GM21515 (cell line): Measurements from ENCODE around the gene VPS33B.
A peak's percentile ranks its signal among the peaks of the same experiment; 100 is the strongest.
"Not testable (repeated sequence)": the region's sequence is repeated elsewhere in the genome, so short reads cannot be mapped to it uniquely, and the experiment has no call there.

Experiments used
- ATAC-seq: cut with Tn5 transposase; IDR thresholded peaks from one replicate; pipeline ENCODE4 v1.9.1; 2021; ENCODE audit not compliant: unreplicated experiment

VPS33B gene

GRCh38 chr15:91022075-91022831, at the start of gene VPS33B:
VPS33B (minus strand) TSS chr15:91022594; CDS start chr15:91022249, 345 bp downstream.
- peak; percentile 79 for ATAC-seq

DNA sequence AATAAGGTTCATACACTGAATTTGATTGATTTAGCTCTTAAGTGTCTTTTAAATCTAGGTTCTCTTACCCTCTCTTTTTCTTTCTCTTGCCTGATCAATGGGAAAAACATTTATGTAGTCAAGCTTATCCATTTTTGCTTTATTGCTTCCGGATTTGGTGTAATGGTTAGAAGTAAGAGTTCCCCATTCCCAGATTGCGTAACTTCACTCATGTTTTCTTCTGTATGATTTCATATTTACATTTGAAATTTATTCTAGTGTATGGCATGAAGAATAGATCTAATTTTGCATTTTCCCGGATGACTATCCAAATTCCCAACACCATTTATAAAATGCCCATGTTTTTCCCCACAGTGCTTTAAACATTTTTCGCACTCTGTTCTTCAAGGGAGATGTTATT, 49.8 kb upstream of the VPS33B start:
- no peak for ATAC-seq

DNA sequence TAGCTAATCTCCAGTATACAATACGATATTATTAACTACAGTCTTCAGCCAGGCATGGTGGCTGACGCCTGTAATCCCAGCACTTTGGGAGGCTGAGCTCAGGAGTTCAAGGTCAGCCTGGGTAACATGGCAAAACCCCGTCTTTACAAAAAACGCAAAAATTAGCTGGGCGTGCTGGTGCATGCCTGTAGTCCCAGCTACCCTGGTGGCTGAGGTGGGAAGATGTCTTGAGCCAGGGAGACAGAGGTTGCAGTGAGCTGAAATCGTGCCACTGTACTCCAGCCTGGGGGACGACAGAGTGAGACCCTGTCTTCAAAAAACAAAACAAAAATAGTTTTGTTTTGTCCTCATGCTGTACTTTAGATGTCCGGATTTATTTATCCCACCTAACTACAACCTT, 48.5 kb upstream of the VPS33B start:
- ATAC-seq: no peak

- ATAC-seq: no peak
Observed at GRCh38 chr15:91068966-91069365, 46.6 kb upstream of the VPS33B start.

GRCh38 chr15:91068436-91068835, 46.0 kb upstream of the VPS33B start:
- no peak for ATAC-seq

DNA sequence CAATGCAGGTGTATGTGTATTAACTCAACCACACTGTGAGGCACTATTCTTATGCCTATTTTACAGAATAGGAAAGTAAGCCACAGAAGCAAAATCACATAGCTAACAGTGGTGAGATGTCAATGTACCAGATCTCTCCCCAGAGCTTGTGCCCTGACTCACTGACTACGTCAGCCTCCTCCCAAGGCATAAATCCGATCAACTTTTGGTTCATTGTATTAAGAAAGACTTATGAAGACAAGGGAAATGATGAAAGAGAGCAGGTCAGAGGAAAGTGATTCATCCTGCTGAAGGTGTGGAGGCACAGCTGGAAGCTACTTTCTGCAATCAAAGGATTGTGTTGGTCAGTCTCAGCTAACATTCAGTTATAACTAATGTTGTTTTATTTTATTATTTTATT, 44.6 kb upstream of the VPS33B start:
- ATAC-seq: no peak

DNA sequence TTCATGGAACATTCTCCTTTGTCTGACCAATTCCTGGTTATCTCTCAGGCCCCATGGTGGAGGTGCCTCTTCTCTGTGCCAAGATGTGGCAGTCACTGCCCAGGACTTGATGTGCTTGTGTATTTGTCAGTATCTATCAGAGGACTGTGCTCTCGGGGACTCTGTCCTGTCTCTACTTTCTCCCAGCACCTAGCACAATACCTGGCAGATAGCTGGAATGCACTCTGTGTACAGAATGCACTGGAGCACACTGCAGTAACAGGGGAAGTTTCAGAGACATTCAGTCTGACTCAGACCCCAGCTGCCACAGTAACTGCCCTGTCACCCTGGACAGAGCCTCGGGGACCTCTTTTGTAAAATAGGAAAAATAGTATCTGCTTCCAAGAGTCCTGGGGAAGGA, 43.1 kb upstream of the VPS33B start:
- no peak for ATAC-seq

GRCh38 chr15:91061997-91062396, 39.6 kb upstream of the VPS33B start:
- no peak for ATAC-seq

DNA sequence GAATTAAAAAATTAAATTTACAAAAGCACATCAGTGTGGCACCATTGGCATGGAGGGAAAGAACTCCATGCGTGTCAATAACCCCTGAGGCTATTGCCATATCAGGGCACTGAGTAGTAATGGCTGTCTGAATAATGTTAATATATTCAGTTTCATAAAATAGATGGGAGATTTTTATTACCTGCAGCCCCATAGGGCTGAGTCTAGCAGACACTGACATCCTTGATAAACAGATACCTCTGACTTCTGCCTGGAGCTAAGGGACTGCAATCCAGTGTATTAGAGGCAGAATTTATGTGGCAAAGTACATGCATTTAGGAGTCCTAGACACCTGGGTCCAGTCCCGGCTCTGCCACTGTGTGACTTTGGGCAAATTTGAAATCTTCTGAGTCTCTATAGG, 38.8 kb upstream of the VPS33B start:
- no peak for ATAC-seq

- ATAC-seq: no peak
Observed at GRCh38 chr15:91055548-91056331, 33.3 kb upstream of the VPS33B start.

- no peak for ATAC-seq
Observed at GRCh38 chr15:91054816-91055215, 32.4 kb upstream of the VPS33B start.

DNA sequence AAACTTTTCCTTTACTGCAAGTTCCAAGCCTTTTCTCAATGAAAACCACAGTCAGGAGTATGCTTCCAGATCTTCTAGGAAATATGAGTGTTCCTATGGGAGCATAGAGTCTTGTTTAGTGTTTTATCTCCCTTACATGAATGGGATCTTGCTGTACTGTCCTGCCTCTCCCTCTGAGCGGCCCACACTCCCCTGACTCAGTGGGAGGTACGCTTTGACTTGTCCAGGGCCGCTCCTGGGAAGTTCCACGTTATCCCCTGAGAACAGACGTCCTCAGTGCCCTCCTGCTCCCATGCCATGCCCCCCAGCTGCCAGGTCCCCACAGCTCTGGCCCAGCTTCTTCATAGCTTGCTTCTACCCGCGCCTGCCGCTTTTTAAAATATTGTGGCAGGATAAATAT, 28.9 kb upstream of the VPS33B start:
- no peak for ATAC-seq

DNA sequence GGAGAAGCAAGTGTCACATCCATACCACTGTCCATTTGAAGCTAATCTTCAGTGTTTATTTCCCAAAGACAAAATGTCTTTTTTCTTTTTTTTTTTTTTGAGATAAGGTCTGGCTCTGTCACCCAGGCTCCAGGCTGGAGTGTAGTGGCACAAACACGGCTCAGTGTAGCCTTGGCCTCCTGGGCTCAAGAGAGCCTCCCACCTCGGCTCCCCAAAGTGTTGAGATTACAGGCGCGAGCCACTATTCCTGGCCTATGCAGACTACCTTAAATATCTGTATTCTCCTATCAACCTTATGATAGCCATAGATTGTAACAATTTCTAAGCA, 27.7 kb upstream of the VPS33B start:
- ATAC-seq: peak; percentile 16

DNA sequence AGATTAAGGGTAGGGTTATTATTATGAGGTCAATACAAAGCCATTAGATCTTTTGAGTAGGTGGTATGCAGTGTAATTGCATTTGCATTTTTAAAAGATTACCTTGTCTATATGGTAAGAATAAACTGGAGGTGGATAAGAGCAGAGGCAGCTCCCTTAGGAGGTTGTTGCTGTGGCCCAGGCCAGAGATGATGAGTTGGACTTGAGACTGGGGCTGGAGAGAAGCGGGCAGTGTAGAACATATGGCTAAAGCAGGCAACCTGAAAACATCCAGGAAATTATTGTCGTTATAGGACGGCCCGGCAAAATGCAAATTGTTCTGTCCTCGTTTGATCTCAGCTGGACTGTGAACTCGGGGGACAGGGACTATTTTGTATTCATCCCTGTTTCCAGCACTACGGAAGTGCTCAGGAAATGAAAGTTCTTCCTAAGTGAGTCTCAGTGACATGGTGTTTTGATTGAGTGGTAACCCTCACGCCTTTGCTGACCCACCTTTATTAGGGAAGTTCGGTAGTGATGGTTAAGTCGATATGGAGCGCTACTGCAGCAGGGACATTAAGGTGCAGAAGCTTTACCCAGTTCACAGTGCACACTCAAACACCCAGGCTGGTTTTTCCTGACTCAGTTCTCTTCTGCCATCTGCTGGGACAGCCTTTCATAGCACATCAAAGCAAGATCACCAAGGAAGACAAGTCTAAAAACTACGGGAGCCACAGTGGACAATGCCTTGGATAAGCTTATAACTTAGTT, 27.2 kb upstream of the VPS33B start:
- ATAC-seq: peak; percentile 83

DNA sequence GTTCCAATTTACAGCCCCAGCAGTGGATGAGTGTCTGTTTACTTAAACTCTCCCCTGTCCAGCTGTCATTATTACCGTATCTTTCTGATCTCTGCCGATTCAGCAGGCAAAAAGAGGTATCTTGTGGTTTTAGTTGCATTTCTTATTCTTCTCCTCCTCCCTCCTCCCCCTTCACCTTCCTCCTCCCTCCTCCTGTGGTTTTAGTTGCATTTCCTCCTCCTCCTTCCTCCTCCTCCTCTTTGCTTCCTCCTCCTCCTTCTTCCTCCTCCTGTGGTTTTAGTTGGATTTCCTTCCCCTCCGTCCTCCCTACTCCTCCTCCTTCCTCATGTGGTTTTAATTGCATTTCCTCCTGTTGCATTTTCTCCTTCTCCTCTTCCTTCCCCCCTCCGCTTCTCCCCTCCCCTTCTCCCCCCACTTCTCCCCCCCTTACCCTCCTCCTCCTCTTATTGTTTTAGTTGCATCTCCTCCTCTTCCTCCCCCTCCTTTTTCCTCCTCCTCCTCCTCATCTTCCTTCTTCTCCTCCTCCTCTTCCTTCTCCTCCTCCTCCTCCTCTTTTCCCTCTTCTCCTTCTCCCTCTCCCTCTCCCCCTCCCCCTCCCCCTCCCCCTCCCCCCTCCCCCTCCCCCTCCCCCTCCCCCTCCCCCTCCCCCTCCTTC, 25.3 kb upstream of the VPS33B start:
- ATAC-seq: no peak

- not testable (repeated sequence) for ATAC-seq
Observed at GRCh38 chr15:91046056-91046455, 23.7 kb upstream of the VPS33B start.

GRCh38 chr15:91045065-91045464, 22.7 kb upstream of the VPS33B start:
- ATAC-seq: no peak

GRCh38 chr15:91043202-91043874, 20.9 kb upstream of the VPS33B start:
- no peak for ATAC-seq

GRCh38 chr15:91040856-91041255, 18.5 kb upstream of the VPS33B start:
- ATAC-seq: no peak

DNA sequence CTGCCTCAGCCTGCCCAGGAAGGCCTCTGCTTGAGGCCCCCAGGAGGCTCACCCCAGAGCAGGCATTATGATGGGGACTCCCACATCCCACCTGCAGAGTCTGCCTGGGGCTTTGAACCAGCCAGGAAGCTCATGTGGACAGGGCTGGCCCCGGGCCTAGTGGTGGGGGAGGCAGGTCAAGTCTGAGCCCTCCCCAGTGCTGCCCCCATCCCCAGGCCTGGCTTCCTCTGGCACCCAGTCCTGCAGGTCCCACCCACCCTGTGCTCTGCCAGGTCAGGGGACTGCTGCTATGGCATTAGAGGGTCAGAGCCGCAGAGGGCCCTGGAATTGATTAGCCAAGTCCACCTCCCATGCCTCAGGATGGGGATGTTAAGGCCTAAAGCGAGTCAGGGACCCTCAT, 17.6 kb upstream of the VPS33B start:
- ATAC-seq: no peak
